NCI-H2171 treated with DMSO at 0.1 percent for 48 hours (cell line): ENCODE results near the gene LRRTM3.

Source experiments
- DNase-seq: peaks from one replicate; lab custom pipeline; 2025; lab: John Stamatoyannopoulos, UW

The LRRTM3 gene

GRCh38 chr10:67127441-67127840 is 201.6 kb downstream of the LRRTM3 start:
- DNase-seq: no peak

GRCh38 chr10:67140641-67141040 is 214.8 kb downstream of the LRRTM3 start:
- no peak for DNase-seq

- no peak for DNase-seq
Measured at GRCh38 chr10:67141300-67141699, 215.5 kb downstream of the LRRTM3 start.

GRCh38 chr10:67144530-67144929 is 218.7 kb downstream of the LRRTM3 start:
- no peak for DNase-seq
